ENCODE measurements around the gene EQTN. TPM values are rescaled to one million over a fixed set of nuclear protein-coding genes. Genes with fewer than 3 reads are reported as not detected.

The EQTN gene
- total and polyA plus RNA-seq, 3 donors from 2014 or later = 10.5 to 44.9 (median 33.0) TPM

- Histone ChIP-seq H3K4me1 (peaks cover 52% of the 10 kb centered on the region), H3K27ac (peak overlapping the region in 1 of 2 donors; percentile 11), H3K4me3 (no peak overlapping the region), H3K36me3 (ENCODE audit: low read depth, missing control alignments) (no peaks in the 10 kb centered on the region), H3K9me3 (no peaks in the 10 kb centered on the region), H3K27me3 (no peaks in the 10 kb centered on the region)
- TF ChIP-seq POLR2A (IDR thresholded peaks at IDR 0.05) (no peak), CTCF (IDR thresholded peaks at IDR 0.05) (no peak)
- WGBS, 2 donors = 88 to 89% methylated on average over 9 to 10 of the region's 10 CpGs
- DNase-seq = no peak
- intact Hi-C loops (cut with DNase I; ENCODE audit: low total_unique reads) = no loop called here
Measured at GRCh38 chr9:27336829-27337228, 39.9 kb upstream of the EQTN start.

GRCh38 chr9:27336126-27336525 lies 39.2 kb upstream of the EQTN start:
- H3K27ac ChIP-seq = no peak overlapping the region
- peaks cover 46% of the 10 kb centered on the region for H3K4me1 ChIP-seq
- H3K27me3 ChIP-seq = no peaks in the 10 kb centered on the region
- intact Hi-C loops (cut with DNase I; ENCODE audit: low total_unique reads) = no loop called here
- 93 to 100% methylated on average over 1 of the region's 1 CpG for WGBS, 2 donors
- no peaks in the 10 kb centered on the region for H3K36me3 ChIP-seq (ENCODE audit: low read depth, missing control alignments)
- H3K9me3 ChIP-seq = no peaks in the 10 kb centered on the region
- DNase-seq = no peak
- no peak overlapping the region for H3K4me3 ChIP-seq
- TF ChIP-seq POLR2A (IDR thresholded peaks at IDR 0.05) = no peak
- no peak for TF ChIP-seq CTCF (IDR thresholded peaks at IDR 0.05)

GRCh38 chr9:27335075-27335474 lies 38.1 kb upstream of the EQTN start:
- 92 to 94% methylated on average over 6 of the region's 6 CpGs for WGBS, 2 donors
- no peak overlapping the region for H3K4me3 ChIP-seq
- no peak overlapping the region for H3K27ac ChIP-seq
- no peak for DNase-seq
- no peaks in the 10 kb centered on the region for H3K36me3 ChIP-seq (ENCODE audit: low read depth, missing control alignments)
- TF ChIP-seq POLR2A (IDR thresholded peaks at IDR 0.05) (no peak), CTCF (IDR thresholded peaks at IDR 0.05) (no peak)
- no peaks in the 10 kb centered on the region for H3K27me3 ChIP-seq
- no peaks in the 10 kb centered on the region for H3K9me3 ChIP-seq
- intact Hi-C loops (cut with DNase I; ENCODE audit: low total_unique reads) = no loop called here
- H3K4me1 ChIP-seq = peaks cover 35% of the 10 kb centered on the region

GRCh38 chr9:27333241-27334052 lies 36.5 kb upstream of the EQTN start:
- TF ChIP-seq CTCF (IDR thresholded peaks at IDR 0.05) = peak; percentile 82 to 90 (median 85)
- TF ChIP-seq POLR2A (IDR thresholded peaks at IDR 0.05) = no peak
- intact Hi-C loops (cut with DNase I; ENCODE audit: low total_unique reads) = loop anchor here (5.0 kb wide), 2 partner anchors 194 to 214 kb away; partner anchors contain the start of gene MOB3B
- peak; percentile 77 for DNase-seq
- Histone ChIP-seq H3K4me3 (no peak overlapping the region), H3K4me1 (peaks cover 19% of the 10 kb centered on the region), H3K9me3 (no peaks in the 10 kb centered on the region), H3K36me3 (ENCODE audit: low read depth, missing control alignments) (no peaks in the 10 kb centered on the region), H3K27ac (no peak overlapping the region), H3K27me3 (no peaks in the 10 kb centered on the region)
- 29 to 37% methylated on average over 7 of the region's 7 CpGs for WGBS, 2 donors

Measured in testis (tissue), 3 donors.